H1 (cell line): Measurements from ENCODE around the gene LPP. TPM values are rescaled to one million over a fixed set of nuclear protein-coding genes. Genes with fewer than 3 reads are reported as not detected.

Experiments used
- CTCF ChIA-PET: fragments of 300-600 bp; sonication (Branson Sonifier 250); formaldehyde crosslinking; loops from one replicate; lab custom pipeline; 2021; ENCODE audit not compliant: partially characterized antibody; lab: Charles Lee
- POLR2A ChIA-PET: fragments of 300-600 bp; sonication (Branson Sonifier 250); formaldehyde crosslinking; loops from one replicate; lab custom pipeline; 2021; ENCODE audit warnings: inconsistent platforms; ENCODE audit not compliant: partially characterized antibody; lab: Charles Lee
- DNase-seq, 2 experiments: peaks; one replicate each; pipeline versions ENCODE4 v3.0.0 to v3.0.0-alpha.2; 2010 to 2022; ENCODE audit warnings: low spot score in 2 of 2, low read depth in 1 of 2, mixed read lengths in 1 of 2
- FAIRE-seq: peaks from 2 replicates; lab custom pipeline; 2011; peaks lifted over from hg19 to GRCh38; lab: Jason Lieb, UNC
- H2AFZ ChIP-seq: 2 replicates; pipeline ENCODE4 v1.8.1; 2012; ENCODE audit warnings: low read length, inconsistent platforms
- H2AK5ac ChIP-seq: 2 replicates; pipeline ENCODE4 v1.6.1; 2013; ENCODE audit warnings: low read depth, low read length
- H2BK120ac ChIP-seq: replicated peaks from 2 replicates; pipeline ENCODE3; 2013; ENCODE audit warnings: low read depth, low read length, inconsistent platforms
- H2BK12ac ChIP-seq: 2 replicates; pipeline ENCODE4 v1.6.1; 2013; ENCODE audit warnings: low read depth, low read length
- H2BK15ac ChIP-seq: 2 replicates; pipeline ENCODE4 v1.6.1; 2013; ENCODE audit warnings: low read length
- H2BK20ac ChIP-seq: 2 replicates; pipeline ENCODE4 v1.6.1; 2013; ENCODE audit warnings: low read length
- H2BK5ac ChIP-seq: 2 replicates; pipeline ENCODE4 v1.6.1; 2013; ENCODE audit warnings: low read depth, low read length
- H3K14ac ChIP-seq: 2 replicates; pipeline ENCODE4 v1.6.1; 2013; ENCODE audit warnings: inconsistent platforms; ENCODE audit not compliant: insufficient read length
- H3K18ac ChIP-seq: 2 replicates; pipeline ENCODE4 v1.6.1; 2013; ENCODE audit warnings: low read length; ENCODE audit errors: extremely low read depth
- H3K23ac ChIP-seq: 2 replicates; pipeline ENCODE4 v1.6.1; 2013; ENCODE audit warnings: inconsistent platforms; ENCODE audit not compliant: insufficient read length
- H3K23me2 ChIP-seq: 2 replicates; pipeline ENCODE4 v1.6.1; 2013; ENCODE audit warnings: low read depth, low read length
- H3K27ac ChIP-seq: 2 replicates; pipeline ENCODE4 v1.6.1; 2011; ENCODE audit warnings: low read depth, low read length, inconsistent platforms
- H3K27me3 ChIP-seq, 4 experiments: replicated peaks in 1 of 4; 1 replicate in 1 of 4; 2 replicates in 3 of 4; pipeline versions ENCODE4 v1.6.1 to v1.8.1; 2011 to 2013; ENCODE audit warnings: low read length in 3 of 4, mild to moderate bottlenecking in 3 of 4, inconsistent platforms in 2 of 4, mixed read lengths in 2 of 4, moderate library complexity in 1 of 4; ENCODE audit not compliant: control insufficient read depth in 3 of 4, insufficient read depth in 3 of 4; ENCODE audit errors: extremely low read depth in 1 of 4
- H3K36me3 ChIP-seq, 4 experiments: 2 replicates each; pipeline versions ENCODE4 v1.6.1 to v1.8.1; 2011 to 2013; ENCODE audit warnings: mild to moderate bottlenecking in 4 of 4, low read length in 3 of 4, moderate library complexity in 2 of 4, control low read depth in 1 of 4, inconsistent platforms in 1 of 4; ENCODE audit not compliant: insufficient read depth in 4 of 4, control insufficient read depth in 2 of 4
- H3K4ac ChIP-seq: replicated peaks from 2 replicates; pipeline ENCODE3; 2013; ENCODE audit warnings: low read length, low read depth, mixed read lengths, inconsistent platforms; ENCODE audit not compliant: insufficient read length
- H3K4me1 ChIP-seq, 4 experiments: replicated peaks in 1 of 4; 1 replicate in 1 of 4; 2 replicates in 3 of 4; pipeline versions ENCODE4 v1.6.1 to v1.8.1; 2011 to 2013; ENCODE audit warnings: low read length in 3 of 4, inconsistent platforms in 2 of 4, mixed read lengths in 1 of 4; ENCODE audit not compliant: insufficient read depth in 4 of 4, control insufficient read depth in 3 of 4
- H3K4me2 ChIP-seq, 2 experiments: 2 replicates each; pipeline versions ENCODE4 v1.6.1 to v1.8.1; 2011 to 2013; ENCODE audit warnings: low read depth in 2 of 2, low read length in 2 of 2, control low read depth in 1 of 2, inconsistent platforms in 1 of 2, mild to moderate bottlenecking in 1 of 2; ENCODE audit not compliant: insufficient read depth in 1 of 2
- H3K4me3 ChIP-seq, 4 experiments: fragments of 200-600, 300-600 bp in 1 of 4; sonication (generic), shearing (Covaris generic), sonication (Bioruptor Twin) in 1 of 4; 2 replicates each; pipeline versions ENCODE4 v1.5.1 to v1.8.1; 2011 to 2016; ENCODE audit warnings: low read length in 4 of 4, low read depth in 3 of 4, control low read depth in 2 of 4, inconsistent platforms in 2 of 4, mild to moderate bottlenecking in 2 of 4, mixed read lengths in 1 of 4, moderate library complexity in 1 of 4; ENCODE audit not compliant: insufficient read depth in 2 of 4; ENCODE audit errors: extremely low read depth in 1 of 4
- H3K56ac ChIP-seq: replicated peaks from 2 replicates; pipeline ENCODE3; 2013; ENCODE audit warnings: low read depth, mild to moderate bottlenecking, mixed read lengths, low read length, inconsistent platforms; ENCODE audit not compliant: insufficient read length
- H3K79me1 ChIP-seq: 2 replicates; pipeline ENCODE4 v1.6.1; 2013; ENCODE audit warnings: low read depth, low read length, control low read depth
- H3K79me2 ChIP-seq, 2 experiments: 2 replicates each; pipeline versions ENCODE4 v1.6.1 to v1.8.1; 2012 to 2013; ENCODE audit warnings: low read length in 2 of 2, mild to moderate bottlenecking in 2 of 2, inconsistent platforms in 1 of 2; ENCODE audit not compliant: insufficient read depth in 2 of 2, control insufficient read depth in 1 of 2
- H3K9ac ChIP-seq, 4 experiments: replicated peaks in 1 of 4; 1 replicate in 1 of 4; 2 replicates in 3 of 4; pipeline versions ENCODE4 v1.6.1 to v1.8.1; 2011 to 2013; ENCODE audit warnings: low read depth in 3 of 4, low read length in 3 of 4, control low read depth in 2 of 4, mild to moderate bottlenecking in 2 of 4, moderate library complexity in 2 of 4, inconsistent platforms in 1 of 4; ENCODE audit errors: extremely low read depth in 1 of 4
- H3K9me3 ChIP-seq, 2 experiments: 2 replicates each; pipeline versions ENCODE4 v1.6.1 to v1.8.1; 2012 to 2013; ENCODE audit warnings: mild to moderate bottlenecking in 2 of 2, moderate library complexity in 2 of 2, control low read depth in 1 of 2, inconsistent platforms in 1 of 2, low read depth in 1 of 2, low read length in 1 of 2, mixed read lengths in 1 of 2; ENCODE audit not compliant: insufficient read depth in 2 of 2
- H4K20me1 ChIP-seq, 2 experiments: replicated peaks in 1 of 2; 2 replicates each; pipeline versions ENCODE3 to v1.8.1; 2011 to 2013; ENCODE audit warnings: inconsistent platforms in 2 of 2, low read length in 2 of 2, mild to moderate bottlenecking in 1 of 2; ENCODE audit not compliant: insufficient read depth in 2 of 2, control insufficient read depth in 1 of 2
- H4K5ac ChIP-seq: 2 replicates; pipeline ENCODE4 v1.6.1; 2013; ENCODE audit warnings: low read length, low read depth, mixed read lengths, inconsistent platforms; ENCODE audit not compliant: insufficient read length
- H4K8ac ChIP-seq: 2 replicates; pipeline ENCODE4 v1.8.0; 2013; ENCODE audit warnings: mild to moderate bottlenecking, moderate library complexity, low read length, inconsistent platforms; ENCODE audit not compliant: insufficient read depth; ENCODE audit errors: extremely low read depth
- H4K91ac ChIP-seq: replicated peaks from 2 replicates; pipeline ENCODE3; 2013; ENCODE audit warnings: low read length, mixed read lengths, inconsistent platforms; ENCODE audit not compliant: insufficient read length
- CBX8 ChIP-seq: fragments of 300-800, 300-1000 bp; sonication (generic); IDR thresholded peaks from 2 replicates; pipeline ENCODE4 v1.7.1; 2016; ENCODE audit warnings: low read depth, low read length, borderline replicate concordance
- EGR1 ChIP-seq: IDR thresholded peaks from 2 replicates; pipeline ENCODE4 v1.6.1; 2011; ENCODE audit warnings: low read depth, low read length, borderline replicate concordance
- WGBS, 2 experiments: shearing (Covaris generic) in 1 of 2; methylation state at CpG; one replicate each; pipeline versions ENCODE4 v1.1.6 to v1.1.7; 2013 to 2015; ENCODE audit warnings: low lambda C conversion rate in 2 of 2, mixed read lengths in 2 of 2, inconsistent platforms in 1 of 2, low coverage in 1 of 2, missing lambda C conversion rate in 1 of 2; ENCODE audit not compliant: insufficient replicate concordance in 2 of 2, insufficient coverage in 1 of 2, insufficient read length in 1 of 2; ENCODE audit errors: extremely low coverage in 1 of 2, missing lambda C conversion rate in 1 of 2; 5-methylcytosine and 5-hydroxymethylcytosine counted together
- polyA plus RNA-seq, 7 experiments: library from polyadenylated mRNA; depleted of rRNA in 3 of 7; stranded (reverse) in 5 of 7; unstranded in 2 of 7; fragments of >200 nt in 5 of 7; fragments of 200-250 nt in 2 of 7; gene quantifications; 1 replicate in 5 of 7; 2 replicates in 1 of 7; 4 replicates in 1 of 7; pipeline versions ENCODE4 v1.2.1 to v1.2.3, GENCODE V29; 2011 to 2013; ENCODE audit warnings: missing spikeins in 2 of 7, mixed read lengths in 2 of 7
- total RNA-seq: library from RNA; stranded (reverse); fragmentation: NEBNext Ultra II Directional; extraction: Animal tissue kit (Norgen Biotek cat#: 25700); gene quantifications from 2 replicates; pipeline ENCODE4 v1.2.1, GENCODE V29; 2021

Gene LPP
- total and polyA plus RNA-seq, 2 of the 8 experiments (the other 6 are each of a cell fraction or from before 2014, with no cell fraction given), result 10.0 to 53.3 TPM

GRCh38 chr3:188539037-188539436 is 385.1 kb downstream of the LPP start:
- no peak for FAIRE-seq
- Histone ChIP-seq H3K79me2 (no peaks in the 10 kb centered on the region), H2AK5ac (no peak overlapping the region), H4K8ac (no peak overlapping the region), H3K4me3 (no peak overlapping the region), H3K9ac (no peak overlapping the region), H3K4me2 (no peak overlapping the region), H4K91ac (no peak overlapping the region), H3K18ac (no peak overlapping the region), H3K4me1 (0 out of 7 replicates have a peak, but pooled peaks cover 0 to 2% (median 0%) of the 10 kb centered on the region in 4 experiments), H2BK5ac (no peak overlapping the region), H2BK20ac (no peak overlapping the region), H4K5ac (no peak overlapping the region), H2BK15ac (no peak overlapping the region), H3K14ac (no peak overlapping the region), H3K36me3 (no peaks in the 10 kb centered on the region), H3K23ac (no peak overlapping the region), H2AFZ (no peak overlapping the region), H3K27me3 (no peaks in the 10 kb centered on the region), H3K27ac (no peak overlapping the region), H3K4ac (no peak overlapping the region), H3K9me3 (no peaks in the 10 kb centered on the region), H2BK12ac (no peak overlapping the region), H4K20me1 (no peaks in the 10 kb centered on the region), H3K23me2 (no peaks in the 10 kb centered on the region), H2BK120ac (no peak overlapping the region), H3K56ac (no peak overlapping the region), H3K79me1 (no peaks in the 10 kb centered on the region)
- no peak for TF ChIP-seq CBX8
- no peak for TF ChIP-seq EGR1
- ChIA-PET CTCF (no interaction called here), POLR2A (no interaction called here)
- 94% methylated on average over 3 of the region's 3 CpGs; no CpG with 5 or more reads in 1 of the 2 experiments for WGBS, 2 experiments
- DNase-seq, result no peak
